T47D (cell line): ENCODE data around the gene ADSS1.

ENCODE experiments used
- DNase-seq, 2 experiments: peaks; one replicate each; pipeline versions ENCODE4 v3.0.0 to v3.0.0-alpha.2; 2011 to 2012; ENCODE audit warnings: low read depth in 1 of 2, low spot score in 1 of 2
- JUND ChIP-seq: IDR thresholded peaks from 2 replicates; pipeline ENCODE4 v1.6.1; 2012; ENCODE audit warnings: low read depth
- in situ Hi-C: cut with HindIII; loops from 2 replicates; pipeline ENCODE4 v1.10.0; 2016; ENCODE audit warnings: low sequenced_read_pairs, low pct_unique_long_range_greater_than_20kb

The ADSS1 gene

DNA sequence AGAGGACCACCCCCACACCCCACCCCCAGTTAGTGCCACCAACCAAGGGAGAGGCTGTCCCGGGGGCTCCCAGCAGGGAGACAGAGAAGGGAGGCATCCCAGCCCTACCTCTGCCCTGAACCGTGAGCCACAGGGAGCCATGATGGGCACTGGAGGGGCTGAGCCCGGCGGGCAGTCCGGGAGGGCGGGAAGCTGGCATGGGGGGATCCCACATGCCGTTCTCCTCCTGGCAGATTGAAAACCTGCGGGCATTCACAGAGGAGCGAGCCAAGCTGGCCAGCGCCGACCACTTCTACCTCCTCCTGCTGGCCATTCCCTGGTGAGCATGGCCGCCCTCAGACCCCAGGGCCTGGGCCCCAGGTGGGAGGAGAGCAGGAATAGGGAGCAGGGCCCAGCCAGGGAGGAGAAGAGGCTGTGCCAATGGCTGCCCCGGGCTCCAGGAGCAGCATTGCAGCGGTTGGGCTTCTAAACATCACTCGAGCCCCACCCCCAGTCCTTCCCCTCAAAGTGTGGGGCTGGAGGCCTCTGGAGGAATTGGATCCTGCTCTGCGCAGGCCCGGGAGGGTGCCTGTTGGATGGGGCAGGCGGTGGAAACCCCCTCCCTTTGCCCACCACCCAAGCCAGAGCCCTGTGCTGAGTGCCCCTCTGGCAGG is 14.5 kb upstream of the ADSS1 start:
- no peak for DNase-seq
- in situ Hi-C loops, result no loop called here
- TF ChIP-seq JUND, result no peak

DNA sequence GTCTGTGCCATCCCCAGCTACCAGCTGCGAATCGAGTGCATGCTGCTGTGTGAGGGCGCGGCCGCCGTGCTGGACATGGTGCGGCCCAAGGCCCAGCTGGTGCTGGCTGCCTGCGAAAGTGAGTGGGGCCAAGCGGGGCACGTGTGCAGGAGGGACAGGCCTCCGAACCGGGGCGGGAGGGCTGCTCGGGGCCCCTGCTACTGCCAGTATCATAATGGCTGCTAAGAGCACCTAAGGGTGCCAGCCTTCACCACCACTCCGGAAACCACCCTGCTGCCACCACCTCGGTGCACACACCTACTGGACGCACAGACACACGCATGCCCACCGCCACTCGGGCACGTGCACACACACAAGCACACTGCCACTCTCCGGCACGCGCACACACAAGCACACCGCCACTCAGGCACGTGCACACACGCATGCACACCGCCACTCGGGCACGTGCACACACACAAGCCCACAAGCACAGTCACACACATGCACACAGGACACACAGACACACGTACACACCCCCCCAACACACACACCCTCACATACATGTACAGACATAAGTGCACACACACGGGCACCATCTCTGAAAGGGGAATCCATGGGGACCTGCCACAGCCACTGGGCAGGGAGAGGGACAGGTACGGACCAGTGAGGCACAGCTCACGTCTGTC is 13.8 kb upstream of the ADSS1 start:
- no peak for TF ChIP-seq JUND
- DNase-seq, result no peak
- in situ Hi-C loops, result no loop called here

DNA sequence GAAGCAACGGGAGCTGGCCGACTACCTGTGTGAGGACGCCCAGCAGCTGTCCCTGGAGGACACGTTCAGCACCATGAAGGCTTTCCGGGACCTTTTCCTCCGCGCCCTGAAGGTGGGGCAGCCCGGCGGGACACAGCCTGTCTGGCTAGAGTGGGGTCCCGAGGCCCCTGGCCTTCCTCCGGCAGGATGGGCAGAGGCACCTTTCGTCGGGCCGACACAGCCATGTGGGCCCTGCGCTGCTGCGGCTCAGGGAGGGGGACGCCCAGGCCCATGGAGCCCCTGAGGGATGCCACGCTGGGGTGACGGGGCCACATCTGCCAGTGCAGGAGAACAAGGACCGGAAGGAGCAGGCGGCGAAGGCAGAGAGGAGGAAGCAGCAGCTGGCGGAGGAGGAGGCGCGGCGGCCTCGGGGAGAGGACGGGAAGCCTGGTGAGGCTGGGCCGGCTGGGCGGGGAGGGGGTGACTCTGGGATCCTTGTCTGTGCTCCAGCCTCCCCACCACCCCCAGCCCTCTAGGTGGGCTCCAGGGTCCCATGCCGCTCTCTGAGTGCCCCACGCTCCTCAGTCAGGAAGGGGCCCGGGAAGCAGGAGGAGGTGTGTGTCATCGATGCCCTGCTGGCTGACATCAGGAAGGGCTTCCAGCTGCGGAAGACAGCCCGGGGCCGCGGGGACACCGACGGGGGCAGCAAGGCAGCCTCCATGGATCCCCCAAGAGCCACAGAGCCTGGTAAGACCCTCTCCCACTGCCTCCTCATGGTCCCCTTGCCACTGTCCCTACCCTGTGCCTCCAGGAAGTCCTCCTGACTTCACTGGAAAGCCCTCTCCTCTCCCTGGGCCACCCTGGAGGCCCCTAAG is 10.9 kb upstream of the ADSS1 start:
- TF ChIP-seq JUND, result no peak
- DNase-seq, result no peak
- in situ Hi-C loops, result no loop called here

DNA sequence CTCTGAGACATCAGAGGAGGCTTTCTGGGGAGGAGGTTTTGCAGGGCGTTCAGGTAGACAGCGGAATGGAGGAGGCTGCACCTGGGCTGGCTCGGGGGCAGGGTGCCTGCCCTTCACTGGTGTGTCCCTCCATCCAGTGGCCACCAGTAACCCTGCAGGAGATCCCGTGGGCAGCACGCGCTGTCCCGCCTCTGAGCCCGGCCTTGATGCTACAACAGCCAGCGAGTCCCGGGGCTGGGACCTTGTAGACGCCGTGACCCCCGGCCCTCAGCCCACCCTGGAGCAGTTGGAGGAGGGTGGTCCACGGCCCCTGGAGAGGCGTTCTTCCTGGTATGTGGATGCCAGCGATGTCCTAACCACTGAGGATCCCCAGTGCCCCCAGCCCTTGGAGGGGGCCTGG is 10.0 kb upstream of the ADSS1 start:
- in situ Hi-C loops, result no loop called here
- TF ChIP-seq JUND, result no peak
- no peak for DNase-seq

DNA sequence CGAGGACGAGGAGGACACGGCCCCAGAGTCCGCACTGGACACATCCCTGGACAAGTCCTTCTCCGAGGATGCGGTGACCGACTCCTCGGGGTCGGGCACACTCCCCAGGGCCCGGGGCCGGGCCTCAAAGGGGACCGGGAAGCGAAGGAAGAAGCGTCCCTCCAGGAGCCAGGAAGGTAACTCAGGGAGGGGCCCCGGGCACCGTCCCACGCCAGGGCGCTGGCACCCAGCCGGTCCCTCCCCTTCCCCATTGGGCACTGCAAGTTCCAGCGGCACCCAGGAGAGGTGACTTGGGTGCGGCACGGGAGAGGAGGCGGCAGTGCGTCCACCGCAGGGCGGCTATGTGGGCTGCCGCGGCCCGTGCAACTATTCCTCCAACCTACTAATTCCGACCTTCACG is 9.3 kb upstream of the ADSS1 start:
- no peak for DNase-seq
- in situ Hi-C loops, result no loop called here
- no peak for TF ChIP-seq JUND

DNA sequence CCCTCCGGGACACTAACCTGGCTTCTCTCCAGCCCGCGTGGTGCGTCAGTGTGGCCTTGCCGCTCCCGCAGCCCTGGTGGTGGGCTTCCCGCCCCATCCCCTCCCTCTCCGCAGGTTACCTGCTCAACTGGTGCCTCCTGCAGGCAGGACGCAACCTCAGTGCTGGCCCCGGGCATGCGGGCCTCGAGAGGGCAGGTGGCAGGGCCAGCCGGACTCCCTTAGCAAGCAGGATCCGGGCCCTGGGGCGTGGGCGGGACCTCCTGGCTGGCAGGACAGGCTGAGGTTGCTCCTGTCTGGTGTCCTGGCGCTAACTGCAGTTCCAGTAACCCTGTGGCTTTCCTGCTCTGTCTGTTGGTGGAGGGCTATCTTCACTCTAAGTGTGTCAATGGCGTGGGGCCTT is 8.6 kb upstream of the ADSS1 start:
- DNase-seq, result peak; percentile 91 to 93
- in situ Hi-C loops, result no loop called here
- TF ChIP-seq JUND, result no peak

DNA sequence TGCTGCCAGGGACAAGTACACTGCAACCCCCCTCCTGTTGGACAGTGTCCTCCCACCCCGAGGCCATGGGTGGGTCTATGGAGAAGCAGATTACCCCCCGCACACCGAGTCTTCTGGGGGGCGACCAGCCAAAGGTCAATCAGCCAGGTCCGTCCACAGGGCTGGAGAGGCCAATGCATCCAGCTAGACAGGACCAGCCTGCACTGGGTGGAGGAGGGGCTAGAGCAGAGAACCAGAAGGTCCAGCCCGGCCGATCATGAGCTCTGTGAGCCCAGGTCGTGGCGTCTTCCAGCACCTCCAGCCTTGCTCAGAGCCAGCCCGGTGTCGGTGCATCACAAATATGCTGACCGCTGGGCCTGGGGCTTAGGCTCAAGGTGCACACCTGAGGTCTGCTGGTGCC is 8.2 kb upstream of the ADSS1 start:
- in situ Hi-C loops, result no loop called here
- TF ChIP-seq JUND, result no peak
- DNase-seq, result peak; percentile 64 to 72

DNA sequence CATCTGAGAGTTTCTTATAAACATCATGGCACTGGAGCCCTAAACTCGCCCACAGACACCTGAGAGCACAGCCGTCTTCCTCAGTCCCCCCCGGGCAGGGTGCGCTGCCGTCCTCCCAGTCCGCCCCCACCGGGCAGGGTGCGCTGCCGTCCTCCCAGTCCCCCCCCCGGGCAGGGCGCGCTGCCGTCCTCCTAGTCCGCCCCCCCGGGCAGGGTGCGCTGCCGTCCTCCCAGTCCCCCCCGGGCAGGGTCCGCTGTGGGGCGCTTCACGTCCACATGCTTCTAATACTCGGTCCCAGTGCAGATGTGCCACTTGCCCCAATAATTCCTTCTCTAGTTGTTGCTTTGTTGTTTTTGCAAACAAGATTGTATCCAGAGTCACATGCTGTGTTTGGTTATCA is 6.9 kb upstream of the ADSS1 start:
- TF ChIP-seq JUND, result no peak
- no peak for DNase-seq
- in situ Hi-C loops, result no loop called here

DNA sequence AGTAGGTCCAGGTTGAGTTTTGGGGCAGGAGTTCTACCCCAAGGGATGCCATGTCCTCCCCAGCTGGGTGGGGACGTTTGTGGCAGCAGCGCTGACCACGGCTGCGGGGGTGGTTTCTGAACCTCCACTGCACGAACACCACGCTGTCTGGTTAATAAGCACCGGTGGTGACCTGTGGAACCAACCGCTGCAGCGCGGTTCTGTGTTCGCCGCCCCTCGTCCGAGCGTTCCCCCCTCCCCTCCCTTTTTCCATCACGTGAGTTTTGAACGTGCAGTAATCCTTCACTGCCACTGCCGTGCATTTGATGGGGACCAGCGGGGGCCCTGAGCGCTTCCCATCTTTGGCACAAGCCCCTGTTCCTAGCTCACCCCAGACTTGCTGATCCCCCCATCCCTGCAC is 6.4 kb upstream of the ADSS1 start:
- no peak for DNase-seq
- in situ Hi-C loops, result no loop called here
- TF ChIP-seq JUND, result no peak

DNA sequence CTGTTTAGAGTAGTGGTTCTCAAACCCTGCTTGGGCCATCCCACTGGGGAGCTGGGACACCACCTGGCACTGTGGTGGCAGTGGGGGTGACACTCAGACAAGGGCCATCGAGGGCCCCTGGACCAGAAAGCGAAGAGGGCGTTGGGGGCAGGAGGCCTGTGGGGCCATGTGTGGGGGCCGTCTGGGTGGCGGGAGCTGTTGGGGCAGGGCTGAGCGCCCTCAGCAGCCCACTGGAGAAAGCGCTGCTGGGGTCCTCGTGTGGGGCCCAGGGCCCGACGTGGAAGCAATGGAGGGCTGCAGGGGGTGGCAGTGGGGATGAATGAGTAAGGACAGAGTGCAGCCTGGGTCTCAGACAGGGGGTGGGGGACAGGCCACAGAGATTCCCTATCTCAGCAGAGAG is 5.9 kb upstream of the ADSS1 start:
- in situ Hi-C loops, result no loop called here
- TF ChIP-seq JUND, result no peak
- no peak for DNase-seq

DNA sequence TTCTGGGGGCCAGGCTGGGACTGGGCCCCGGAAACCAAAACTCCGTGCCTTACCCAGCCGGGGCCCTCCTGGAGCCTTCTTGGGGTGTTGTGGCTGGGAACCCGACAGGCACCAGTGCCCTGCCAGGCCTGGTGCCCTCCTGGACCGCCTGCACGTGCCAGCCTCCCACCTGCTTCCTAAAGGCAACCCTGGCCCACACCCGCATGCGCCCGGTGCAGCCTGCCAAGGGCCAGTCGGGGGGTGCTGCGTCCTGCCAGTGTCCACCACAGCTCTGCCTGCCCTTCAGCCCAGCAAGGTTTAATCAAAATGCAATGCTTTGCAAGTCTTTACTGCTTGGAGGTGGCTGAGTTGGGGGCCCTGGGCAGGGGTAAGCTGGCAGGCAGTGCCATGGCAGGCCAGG is 5.2 kb upstream of the ADSS1 start:
- in situ Hi-C loops, result no loop called here
- DNase-seq, result no peak
- TF ChIP-seq JUND, result no peak

DNA sequence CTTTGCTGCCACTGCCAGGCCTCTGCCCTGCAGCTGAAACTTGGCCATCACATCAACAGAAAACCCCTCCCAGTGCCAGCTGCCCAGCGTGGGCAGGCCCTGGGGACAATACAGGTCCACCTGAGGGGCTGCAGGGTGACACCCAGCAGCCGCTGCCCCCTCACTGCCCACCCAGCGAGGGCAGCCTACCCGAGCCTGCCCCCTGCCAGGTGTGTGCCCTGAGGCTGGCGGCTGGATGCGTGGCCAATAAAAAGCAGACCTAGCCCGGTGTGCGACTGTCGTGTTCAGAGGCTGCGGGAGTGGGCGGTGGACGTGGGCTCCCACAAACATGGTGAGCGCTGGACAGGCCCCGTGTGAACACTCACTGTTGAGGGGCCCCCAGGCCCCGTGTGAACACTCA is 4.7 kb upstream of the ADSS1 start:
- in situ Hi-C loops, result no loop called here
- TF ChIP-seq JUND, result no peak

More for the DNA sequence above, 4.7 kb upstream of the ADSS1 start:
- DNase-seq, result no peak
